ENCODE data around the gene HNRNPC. TPM values are rescaled to one million over a fixed set of nuclear protein-coding genes. Genes with fewer than 3 reads are reported as not detected.

HNRNPC gene
- total RNA-seq, 2 donors from 2014 or later, result 751 to 1,003 TPM

GRCh38 chr14:21182166-21182565 is 87.1 kb downstream of the HNRNPC start:
- DNase-seq, result no peak
- TF ChIP-seq, protein P1, sequence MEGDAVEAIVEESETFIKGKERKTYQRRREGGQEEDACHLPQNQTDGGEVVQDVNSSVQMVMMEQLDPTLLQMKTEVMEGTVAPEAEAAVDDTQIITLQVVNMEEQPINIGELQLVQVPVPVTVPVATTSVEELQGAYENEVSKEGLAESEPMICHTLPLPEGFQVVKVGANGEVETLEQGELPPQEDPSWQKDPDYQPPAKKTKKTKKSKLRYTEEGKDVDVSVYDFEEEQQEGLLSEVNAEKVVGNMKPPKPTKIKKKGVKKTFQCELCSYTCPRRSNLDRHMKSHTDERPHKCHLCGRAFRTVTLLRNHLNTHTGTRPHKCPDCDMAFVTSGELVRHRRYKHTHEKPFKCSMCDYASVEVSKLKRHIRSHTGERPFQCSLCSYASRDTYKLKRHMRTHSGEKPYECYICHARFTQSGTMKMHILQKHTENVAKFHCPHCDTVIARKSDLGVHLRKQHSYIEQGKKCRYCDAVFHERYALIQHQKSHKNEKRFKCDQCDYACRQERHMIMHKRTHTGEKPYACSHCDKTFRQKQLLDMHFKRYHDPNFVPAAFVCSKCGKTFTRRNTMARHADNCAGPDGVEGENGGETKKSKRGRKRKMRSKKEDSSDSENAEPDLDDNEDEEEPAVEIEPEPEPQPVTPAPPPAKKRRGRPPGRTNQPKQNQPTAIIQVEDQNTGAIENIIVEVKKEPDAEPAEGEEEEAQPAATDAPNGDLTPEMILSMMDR (conservative IDR thresholded peaks at IDR 0.05), result no peak
- H3K9me3 ChIP-seq (ENCODE audit: control insufficient read depth, low read length), result peaks cover 3% of the 10 kb centered on the region
- Mint-ChIP-seq H3K4me3 (no peak overlapping the region), H3K36me3 (ENCODE audit: low read depth) (no peaks in the 10 kb centered on the region), H3K27me3 (ENCODE audit: insufficient read depth) (peaks cover 8% of the 10 kb centered on the region), H3K27ac (no peak overlapping the region), H3K9me3 (peaks cover 22% of the 10 kb centered on the region), H3K4me1 (peaks cover 4% of the 10 kb centered on the region)
- H3K4me3 ChIP-seq (ENCODE audit: low read length), result no peak overlapping the region
- WGBS, 2 experiments (ENCODE audit: insufficient coverage in 1 of 2, insufficient read length in 1 of 2), result 100% methylated on average over 1 of the region's 2 CpGs; no CpG with 5 or more reads in 1 of the 2 experiments
- H3K27ac ChIP-seq (ENCODE audit: low read depth, low read length), result no peak overlapping the region
- H3K36me3 ChIP-seq (ENCODE audit: control insufficient read depth, insufficient read depth, low read length), result no peaks in the 10 kb centered on the region
- no peak overlapping the region for H3K9ac ChIP-seq (ENCODE audit: extremely low read depth, low read length, poor library complexity, severe bottlenecking)
- H3K27me3 ChIP-seq (ENCODE audit: control insufficient read depth, insufficient read depth, low read length, poor library complexity, severe bottlenecking), result no peaks in the 10 kb centered on the region
- H3K4me1 ChIP-seq (ENCODE audit: control insufficient read depth, insufficient read depth, low read length), result no peaks in the 10 kb centered on the region

DNA sequence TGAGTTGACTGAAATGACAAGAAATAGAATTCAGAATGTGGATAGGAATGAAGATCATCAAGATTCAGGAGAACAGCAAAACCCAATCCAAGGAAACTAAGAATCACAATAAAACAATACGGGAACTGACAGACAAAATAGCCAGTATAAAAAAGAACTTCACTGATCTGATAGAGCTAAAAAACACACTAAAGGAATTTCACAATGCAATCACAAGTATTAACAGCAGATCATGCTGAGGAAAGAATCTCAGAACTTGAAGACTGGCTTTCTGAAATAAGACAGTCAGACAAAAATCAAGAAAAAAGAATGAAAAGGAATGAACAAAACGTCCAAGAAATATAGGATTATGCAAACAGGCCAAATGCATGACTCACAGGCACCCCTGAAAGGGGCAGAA is 98.1 kb downstream of the HNRNPC start:
- no peaks in the 10 kb centered on the region for H3K4me1 ChIP-seq (ENCODE audit: control insufficient read depth, insufficient read depth, low read length)
- H3K9me3 ChIP-seq (ENCODE audit: control insufficient read depth, low read length), result peaks cover 30% of the 10 kb centered on the region
- H3K36me3 ChIP-seq (ENCODE audit: control insufficient read depth, insufficient read depth, low read length), result no peaks in the 10 kb centered on the region
- 54 to 87% methylated on average over 2 of the region's 2 CpGs for WGBS, 2 experiments (ENCODE audit: insufficient coverage in 1 of 2, insufficient read length in 1 of 2)
- Mint-ChIP-seq H3K27ac (no peak overlapping the region), H3K4me3 (no peak overlapping the region), H3K4me1 (peaks cover 11% of the 10 kb centered on the region), H3K9me3 (peaks cover 30% of the 10 kb centered on the region), H3K36me3 (ENCODE audit: low read depth) (no peaks in the 10 kb centered on the region), H3K27me3 (ENCODE audit: insufficient read depth) (peaks cover 2% of the 10 kb centered on the region)
- no peak overlapping the region for H3K27ac ChIP-seq (ENCODE audit: low read depth, low read length)
- H3K27me3 ChIP-seq (ENCODE audit: control insufficient read depth, insufficient read depth, low read length, poor library complexity, severe bottlenecking), result no peaks in the 10 kb centered on the region
- H3K4me3 ChIP-seq (ENCODE audit: low read length), result peak overlapping the region; percentile 54
- no peak for DNase-seq
- H3K9ac ChIP-seq (ENCODE audit: extremely low read depth, low read length, poor library complexity, severe bottlenecking), result no peak overlapping the region
- TF ChIP-seq, protein P1 (conservative IDR thresholded peaks at IDR 0.05), result no peak

- no peak overlapping the region for H3K9ac ChIP-seq (ENCODE audit: extremely low read depth, low read length, poor library complexity, severe bottlenecking)
- Mint-ChIP-seq H3K4me3 (no peak overlapping the region), H3K9me3 (peaks cover 30% of the 10 kb centered on the region), H3K4me1 (peaks cover 19% of the 10 kb centered on the region), H3K27ac (no peak overlapping the region), H3K36me3 (ENCODE audit: low read depth) (no peaks in the 10 kb centered on the region), H3K27me3 (ENCODE audit: insufficient read depth) (peaks cover 2% of the 10 kb centered on the region)
- H3K9me3 ChIP-seq (ENCODE audit: control insufficient read depth, low read length), result peaks cover 30% of the 10 kb centered on the region
- TF ChIP-seq, protein P1 (conservative IDR thresholded peaks at IDR 0.05), result no peak
- H3K27ac ChIP-seq (ENCODE audit: low read depth, low read length), result no peak overlapping the region
- no peaks in the 10 kb centered on the region for H3K27me3 ChIP-seq (ENCODE audit: control insufficient read depth, insufficient read depth, low read length, poor library complexity, severe bottlenecking)
- H3K4me1 ChIP-seq (ENCODE audit: control insufficient read depth, insufficient read depth, low read length), result peaks cover 4% of the 10 kb centered on the region
- no peaks in the 10 kb centered on the region for H3K36me3 ChIP-seq (ENCODE audit: control insufficient read depth, insufficient read depth, low read length)
- DNase-seq, result no peak
- H3K4me3 ChIP-seq (ENCODE audit: low read length), result no peak overlapping the region
- 89 to 100% methylated on average over 1 to 4 of the region's 4 CpGs for WGBS, 2 experiments (ENCODE audit: insufficient coverage in 1 of 2, insufficient read length in 1 of 2)
Measured at GRCh38 chr14:21169573-21169972, 99.7 kb downstream of the HNRNPC start.
